ENCODE data around the gene TNP1. TPM values are rescaled to one million over a fixed set of nuclear protein-coding genes. Genes with fewer than 3 reads are reported as not detected.

TNP1 gene
- total RNA-seq, 1 experiment from 2014 or later = not detected

- no peak overlapping the region for H3K4me3 ChIP-seq
- no peak for DNase-seq
- no peaks in the 10 kb centered on the region for H3K9me3 ChIP-seq
- peaks cover 2% of the 10 kb centered on the region; the same call in 1 of the 2 replicates for H3K27me3 ChIP-seq
- no peaks in the 10 kb centered on the region for H3K36me3 ChIP-seq
Observed at GRCh38 chr2:216820709-216821108, 39.2 kb downstream of the TNP1 start.

DNA sequence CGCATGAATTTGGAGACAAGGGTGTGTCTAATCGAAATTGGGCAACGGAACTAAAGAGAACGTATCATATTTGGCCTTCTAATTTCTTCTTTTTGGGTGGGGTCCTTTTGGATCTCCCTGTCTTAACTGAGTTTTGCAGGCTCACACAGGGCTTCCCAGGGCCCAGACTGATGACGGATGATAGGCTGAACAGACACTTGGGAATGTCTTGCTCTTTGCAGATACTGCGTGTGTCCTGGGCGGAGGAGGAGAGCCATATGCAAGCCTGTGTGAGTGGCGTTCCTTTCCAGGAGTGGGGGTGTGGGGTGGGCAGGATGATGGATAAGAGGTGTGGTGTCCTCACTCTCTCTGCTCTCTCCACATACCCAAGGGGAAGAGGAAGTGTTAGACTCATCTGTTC is 40.1 kb downstream of the TNP1 start:
- no peak overlapping the region for H3K4me3 ChIP-seq
- H3K27me3 ChIP-seq = peaks cover 5% of the 10 kb centered on the region
- no peaks in the 10 kb centered on the region for H3K9me3 ChIP-seq
- DNase-seq = no peak
- no peaks in the 10 kb centered on the region for H3K36me3 ChIP-seq

DNA sequence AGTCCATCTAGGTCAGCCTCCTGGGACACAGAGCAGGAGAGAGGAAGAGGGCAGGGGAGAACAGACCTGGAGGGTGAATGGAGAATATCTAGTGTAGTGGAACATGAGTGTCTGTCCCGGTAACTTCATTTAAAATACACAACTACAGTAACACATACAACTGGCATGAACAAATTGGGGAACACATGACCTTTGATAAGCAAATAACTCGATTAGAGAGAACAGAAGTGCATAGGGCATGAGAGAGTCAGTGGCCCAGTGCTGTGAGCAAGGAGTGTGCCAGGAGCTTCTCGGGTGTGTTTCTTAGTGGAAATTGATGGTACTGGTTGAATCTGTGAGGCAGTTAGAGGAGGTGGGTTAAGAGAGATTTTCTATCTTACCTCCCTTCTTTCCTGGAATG is 40.8 kb downstream of the TNP1 start:
- Histone ChIP-seq H3K36me3 (no peaks in the 10 kb centered on the region), H3K4me3 (no peak overlapping the region), H3K27me3 (peaks cover 5% of the 10 kb centered on the region), H3K9me3 (no peaks in the 10 kb centered on the region)
- DNase-seq = no peak

GRCh38 chr2:216810399-216811160 is 49.3 kb downstream of the TNP1 start:
- Histone ChIP-seq H3K9me3 (no peaks in the 10 kb centered on the region), H3K4me3 (no peak overlapping the region), H3K27me3 (peaks cover 3% of the 10 kb centered on the region), H3K36me3 (no peaks in the 10 kb centered on the region)
- DNase-seq = no peak

Other genes starting within 250 kb of the TNP1 start
- 191 and 249 TPM in 2 replicates for gene IGFBP2, start 226.6 kb downstream of the TNP1 start, total RNA-seq (2014; rRNA removed; shearing (Covaris generic); ENCODE audit: low replicate concordance)
- 1.8 and 3.8 TPM in 2 replicates for gene IGFBP5, start 164.5 kb downstream of the TNP1 start, total RNA-seq (2014; rRNA removed; shearing (Covaris generic); ENCODE audit: low replicate concordance)

Data from MG63 (cell line).